Calu3 (cell line): Measurements from ENCODE around the gene PHOSPHO1. TPM values are rescaled to one million over a fixed set of nuclear protein-coding genes. Genes with fewer than 3 reads are reported as not detected.
A peak's percentile ranks its signal among the peaks of the same experiment; 100 is the strongest.
"Not testable (repeated sequence)": the region's sequence is repeated elsewhere in the genome, so short reads cannot be mapped to it uniquely, and the experiment has no call there.

Source experiments
- BruUV-seq: library from RNA; stranded (reverse); fragments of 400-500 nt; replicated peaks from 2 replicates; lab custom pipeline; 2021; lab: Mats Ljungman, UMichigan
- CTCF ChIA-PET: fragments of 300-600 bp; sonication (Branson Sonifier 250); formaldehyde crosslinking; loops from one replicate; lab custom pipeline; 2022; ENCODE audit warnings: antibody characterized with exemption; lab: Charles Lee
- DNase-seq: peaks from one replicate; pipeline ENCODE4 v3.0.0; 2022
- H3K27ac Mint-ChIP-seq: one replicate; pipeline ENCODE4 v1.8.0; 2022; ENCODE audit warnings: mixed read lengths; ENCODE audit not compliant: unreplicated experiment
- H3K27me3 Mint-ChIP-seq: one replicate; pipeline ENCODE4 v1.8.0; 2022; ENCODE audit warnings: mixed read lengths; ENCODE audit not compliant: unreplicated experiment
- H3K36me3 Mint-ChIP-seq: one replicate; pipeline ENCODE4 v1.8.0; 2022; ENCODE audit warnings: mild to moderate bottlenecking, moderate library complexity, mixed read lengths; ENCODE audit not compliant: insufficient read depth, unreplicated experiment
- H3K4me1 Mint-ChIP-seq: one replicate; pipeline ENCODE4 v1.8.0; 2022; ENCODE audit warnings: mild to moderate bottlenecking, low read depth, mixed read lengths; ENCODE audit not compliant: unreplicated experiment
- H3K4me3 Mint-ChIP-seq: one replicate; pipeline ENCODE4 v1.8.0; 2022; ENCODE audit warnings: mild to moderate bottlenecking, low read depth, moderate library complexity, mixed read lengths; ENCODE audit not compliant: unreplicated experiment
- H3K9me3 Mint-ChIP-seq: one replicate; pipeline ENCODE4 v1.8.0; 2022; ENCODE audit warnings: low read depth, mixed read lengths; ENCODE audit not compliant: unreplicated experiment
- CTCF ChIP-seq: fragments of 200-600 bp; IDR thresholded peaks from one replicate; pipeline ENCODE4 v1.8.0; 2022; ENCODE audit warnings: antibody characterized with exemption; ENCODE audit not compliant: unreplicated experiment
- intact Hi-C: fragments of 100-400 bp; cut with micrococcal nuclease; formaldehyde crosslinking; loops from one replicate; pipeline ENCODE4 v1.10.0; 2022; ENCODE audit not compliant: unreplicated experiment
- total RNA-seq: library from RNA; stranded (reverse); gene quantifications from 2 replicates; pipeline ENCODE4 v1.2.3, GENCODE V29; 2022

The PHOSPHO1 gene
- total RNA-seq, 1 experiment from 2014 or later = not detected

GRCh38 chr17:49180998-49181635 is 49.5 kb downstream of the PHOSPHO1 start:
- Mint-ChIP-seq H3K4me3 (no peak overlapping the region), H3K27ac (no peak overlapping the region), H3K27me3 (peaks cover 13% of the 10 kb centered on the region), H3K4me1 (no peaks in the 10 kb centered on the region), H3K36me3 (no peaks in the 10 kb centered on the region), H3K9me3 (peaks cover 7% of the 10 kb centered on the region)
- TF ChIP-seq CTCF = no peak
- intact Hi-C loops = no loop called here
- CTCF ChIA-PET = interaction anchor here (0.6 to 1.8 kb wide), 4 partner anchors 9 to 41 kb away, joined by 3 to 6 read pairs (median 4); no protein-coding TSS in a partner anchor
- no peak for DNase-seq
- no TSS peak for BruUV-seq

- H3K36me3 Mint-ChIP-seq = no peaks in the 10 kb centered on the region
- CTCF ChIA-PET = interaction anchor here (0.6 to 1.9 kb wide), 8 partner anchors 10 to 110 kb away, joined by 3 to 9 read pairs (median 4); no protein-coding TSS in a partner anchor
- DNase-seq = peak; percentile 76
- no peaks in the 10 kb centered on the region for H3K4me1 Mint-ChIP-seq
- TF ChIP-seq CTCF = peak; percentile 86
- H3K27me3 Mint-ChIP-seq = peaks cover 21% of the 10 kb centered on the region
- no peak overlapping the region for H3K27ac Mint-ChIP-seq
- intact Hi-C loops = no loop called here
- no peak overlapping the region for H3K4me3 Mint-ChIP-seq
- H3K9me3 Mint-ChIP-seq = peaks cover 10% of the 10 kb centered on the region
- no TSS peak for BruUV-seq
Measured at GRCh38 chr17:49180303-49180702, 50.3 kb downstream of the PHOSPHO1 start.

- H3K36me3 Mint-ChIP-seq, H3K4me1 Mint-ChIP-seq, intact Hi-C loops, BruUV-seq, H3K27ac Mint-ChIP-seq, H3K9me3 Mint-ChIP-seq, DNase-seq, H3K4me3 Mint-ChIP-seq: not testable (repeated sequence)
- CTCF ChIA-PET = interaction anchor here (0.8 kb wide), 1 partner anchor 18 kb away, joined by 6 read pairs; no protein-coding TSS in a partner anchor
- H3K27me3 Mint-ChIP-seq = peaks cover 55% of the 10 kb centered on the region
Measured at GRCh38 chr17:49175978-49176377, 54.6 kb downstream of the PHOSPHO1 start.

Other genes starting within 250 kb of the PHOSPHO1 start
- 14.4 and 17.6 TPM in 2 replicates for gene IGF2BP1, start 233.4 kb downstream of the PHOSPHO1 start, total RNA-seq
- 0.20 and 1.3 TPM in 2 replicates for gene B4GALNT2, start 98.0 kb downstream of the PHOSPHO1 start, total RNA-seq
- not detected in 2 replicates for gene GNGT2, start 20.2 kb downstream of the PHOSPHO1 start, total RNA-seq
- gene ABI3, start 20.1 kb downstream of the PHOSPHO1 start, total RNA-seq = not detected in 2 replicates
- gene ZNF652, start 131.5 kb upstream of the PHOSPHO1 start, total RNA-seq = 41.9 and 42.8 TPM in 2 replicates
- gene PHB1, start 184.1 kb upstream of the PHOSPHO1 start, total RNA-seq = 413 and 469 TPM in 2 replicates